Measurements from ENCODE around the gene TLK1.

GRCh38 chr2:170942615-170943014 is 218.1 kb downstream of the TLK1 start:
- TF ChIP-seq CTCF (conservative IDR thresholded peaks at IDR 0.05; ENCODE audit: low read depth in 2 of 2) (no peak), EZH2 (IDR thresholded peaks at IDR 0.05; ENCODE audit: low read depth, unreplicated experiment) (no peak)
